ENCODE data around the gene TMEM109.

DNA sequence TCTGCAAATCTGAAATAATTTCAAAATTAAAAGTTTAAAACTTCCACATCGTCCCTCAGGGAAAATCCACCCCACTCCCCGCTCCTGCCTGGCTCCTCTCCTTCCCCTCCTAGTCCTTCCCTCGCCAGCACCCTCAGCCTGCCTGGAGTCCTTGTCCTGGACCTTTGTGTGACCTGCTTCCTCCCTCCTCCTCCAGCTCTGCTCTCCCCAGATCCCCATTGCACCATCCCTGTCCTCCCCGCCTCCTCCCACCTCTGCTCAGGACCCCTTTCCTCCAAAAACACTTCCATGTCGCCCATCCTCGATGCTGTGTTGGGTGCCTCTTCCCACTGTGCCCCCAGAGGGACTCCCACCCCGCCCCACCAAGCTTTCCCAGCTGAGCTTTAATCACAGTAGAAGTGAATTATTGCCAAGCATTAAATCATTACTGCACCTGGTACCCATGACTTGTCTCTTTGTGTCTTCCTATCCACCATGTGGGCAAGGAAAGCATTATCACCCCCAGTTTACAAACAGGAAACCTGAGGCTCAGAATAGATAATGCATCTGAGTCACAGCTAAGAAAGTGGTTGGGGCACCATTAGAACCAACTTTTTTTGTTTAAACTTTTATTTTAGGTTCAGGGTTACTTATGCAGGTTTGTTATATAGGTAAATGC is 49.0 kb upstream of the TMEM109 start:
- no peak for TF ChIP-seq ZNF17 (CRISPR knock-in tag; IDR thresholded peaks at IDR 0.05)
- no peak for TF ChIP-seq BHLHE40 (IDR thresholded peaks at IDR 0.05; ENCODE audit: low read length)
- no peak for TF ChIP-seq JUN (CRISPR knock-in tag; IDR thresholded peaks at IDR 0.05)
- TF ChIP-seq, protein P1, sequence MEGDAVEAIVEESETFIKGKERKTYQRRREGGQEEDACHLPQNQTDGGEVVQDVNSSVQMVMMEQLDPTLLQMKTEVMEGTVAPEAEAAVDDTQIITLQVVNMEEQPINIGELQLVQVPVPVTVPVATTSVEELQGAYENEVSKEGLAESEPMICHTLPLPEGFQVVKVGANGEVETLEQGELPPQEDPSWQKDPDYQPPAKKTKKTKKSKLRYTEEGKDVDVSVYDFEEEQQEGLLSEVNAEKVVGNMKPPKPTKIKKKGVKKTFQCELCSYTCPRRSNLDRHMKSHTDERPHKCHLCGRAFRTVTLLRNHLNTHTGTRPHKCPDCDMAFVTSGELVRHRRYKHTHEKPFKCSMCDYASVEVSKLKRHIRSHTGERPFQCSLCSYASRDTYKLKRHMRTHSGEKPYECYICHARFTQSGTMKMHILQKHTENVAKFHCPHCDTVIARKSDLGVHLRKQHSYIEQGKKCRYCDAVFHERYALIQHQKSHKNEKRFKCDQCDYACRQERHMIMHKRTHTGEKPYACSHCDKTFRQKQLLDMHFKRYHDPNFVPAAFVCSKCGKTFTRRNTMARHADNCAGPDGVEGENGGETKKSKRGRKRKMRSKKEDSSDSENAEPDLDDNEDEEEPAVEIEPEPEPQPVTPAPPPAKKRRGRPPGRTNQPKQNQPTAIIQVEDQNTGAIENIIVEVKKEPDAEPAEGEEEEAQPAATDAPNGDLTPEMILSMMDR (CRISPR knock-in tag; IDR thresholded peaks at IDR 0.05): no peak
- TF ChIP-seq EP300 (IDR thresholded peaks at IDR 0.05; ENCODE audit: low read depth in 2 of 2, low read length in 2 of 2): no peak
- no peak for TF ChIP-seq EP300 (CRISPR knock-in tag; IDR thresholded peaks at IDR 0.05; ENCODE audit: borderline replicate concordance)
- no peak for TF ChIP-seq RAD21 (CRISPR knock-in tag; IDR thresholded peaks at IDR 0.05)
- no peak for TF ChIP-seq RFX5 (IDR thresholded peaks at IDR 0.05; ENCODE audit: low read depth, low read length)
- TF ChIP-seq NCOA1 (CRISPR knock-in tag; IDR thresholded peaks at IDR 0.05): no peak
- no peak for TF ChIP-seq TARDBP (CRISPR knock-in tag; IDR thresholded peaks at IDR 0.05)
- no peak for TF ChIP-seq CHD4 (IDR thresholded peaks at IDR 0.05; ENCODE audit: borderline replicate concordance, low read length)
